ENCODE data around the gene SLCO2A1. TPM values are rescaled to one million over a fixed set of nuclear protein-coding genes. Genes with fewer than 3 reads are reported as not detected.
A peak's percentile ranks its signal among the peaks of the same experiment; 100 is the strongest.

SLCO2A1 gene
- total RNA-seq, 1 donor from 2014 or later: 2.5 TPM

- H3K27me3 ChIP-seq (ENCODE audit: control insufficient read depth, insufficient read depth, low read length): peaks cover 12% of the 10 kb centered on the region
- DNase-seq (ENCODE audit: low read depth): no peak
- peak overlapping the region; percentile 50 for H3K4me3 ChIP-seq (ENCODE audit: low read depth, low read length)
- no peak for TF ChIP-seq CTCF (IDR thresholded peaks at IDR 0.05; ENCODE audit: insufficient read depth, low read length, poor library complexity, severe bottlenecking)
- no peaks in the 10 kb centered on the region for H3K36me3 ChIP-seq (ENCODE audit: control insufficient read depth, insufficient read depth, low read length)
Observed at GRCh38 chr3:134030379-134031347, 938 bp upstream of the SLCO2A1 start.

GRCh38 chr3:134029256-134029733 is 430 bp downstream of the SLCO2A1 start:
- H3K27me3 ChIP-seq (ENCODE audit: control insufficient read depth, insufficient read depth, low read length): peaks cover 12% of the 10 kb centered on the region
- no peak for TF ChIP-seq CTCF (IDR thresholded peaks at IDR 0.05; ENCODE audit: insufficient read depth, low read length, poor library complexity, severe bottlenecking)
- no peak for DNase-seq (ENCODE audit: low read depth)

GRCh38 chr3:134028486-134029255 is 1.1 kb downstream of the SLCO2A1 start:
- no peak for DNase-seq (ENCODE audit: low read depth)
- Histone ChIP-seq H3K27me3 (ENCODE audit: control insufficient read depth, insufficient read depth, low read length) (peaks cover 12% of the 10 kb centered on the region), H3K4me3 (ENCODE audit: low read depth, low read length) (peak overlapping the region; percentile 50), H3K36me3 (ENCODE audit: control insufficient read depth, insufficient read depth, low read length) (no peaks in the 10 kb centered on the region)
- TF ChIP-seq CTCF (IDR thresholded peaks at IDR 0.05; ENCODE audit: insufficient read depth, low read length, poor library complexity, severe bottlenecking): no peak

More at GRCh38 chr3:134029256-134029733, 430 bp downstream of the SLCO2A1 start:
- H3K4me3 ChIP-seq (ENCODE audit: low read depth, low read length): peak overlapping the region; percentile 50
- H3K36me3 ChIP-seq (ENCODE audit: control insufficient read depth, insufficient read depth, low read length): no peaks in the 10 kb centered on the region

- no peak overlapping the region for H3K4me3 ChIP-seq (ENCODE audit: low read depth, low read length)
- peaks cover 12% of the 10 kb centered on the region for H3K27me3 ChIP-seq (ENCODE audit: control insufficient read depth, insufficient read depth, low read length)
- H3K36me3 ChIP-seq (ENCODE audit: control insufficient read depth, insufficient read depth, low read length): no peaks in the 10 kb centered on the region
- no peak for DNase-seq (ENCODE audit: low read depth)
- TF ChIP-seq CTCF (IDR thresholded peaks at IDR 0.05; ENCODE audit: insufficient read depth, low read length, poor library complexity, severe bottlenecking): no peak
Observed at GRCh38 chr3:134027631-134028030, 2.1 kb downstream of the SLCO2A1 start.

- Histone ChIP-seq H3K4me3 (ENCODE audit: low read depth, low read length) (no peak overlapping the region), H3K27me3 (ENCODE audit: control insufficient read depth, insufficient read depth, low read length) (no peaks in the 10 kb centered on the region), H3K36me3 (ENCODE audit: control insufficient read depth, insufficient read depth, low read length) (no peaks in the 10 kb centered on the region)
- TF ChIP-seq CTCF (IDR thresholded peaks at IDR 0.05; ENCODE audit: insufficient read depth, low read length, poor library complexity, severe bottlenecking): no peak
- DNase-seq (ENCODE audit: low read depth): no peak
Observed at GRCh38 chr3:134020135-134020680, 9.5 kb downstream of the SLCO2A1 start.

Measured in kidney epithelial cell (primary cell).